HG02870 (cell line): ENCODE data around the gene SLC19A1.
"Not testable (repeated sequence)": the region's sequence is repeated elsewhere in the genome, so short reads cannot be mapped to it uniquely, and the experiment has no call there.

Source experiments
- ATAC-seq: cut with Tn5 transposase; IDR thresholded peaks from one replicate; pipeline ENCODE4 v1.9.1; 2021; ENCODE audit warnings: mild to moderate bottlenecking, moderate library complexity; ENCODE audit not compliant: unreplicated experiment

Gene SLC19A1

DNA sequence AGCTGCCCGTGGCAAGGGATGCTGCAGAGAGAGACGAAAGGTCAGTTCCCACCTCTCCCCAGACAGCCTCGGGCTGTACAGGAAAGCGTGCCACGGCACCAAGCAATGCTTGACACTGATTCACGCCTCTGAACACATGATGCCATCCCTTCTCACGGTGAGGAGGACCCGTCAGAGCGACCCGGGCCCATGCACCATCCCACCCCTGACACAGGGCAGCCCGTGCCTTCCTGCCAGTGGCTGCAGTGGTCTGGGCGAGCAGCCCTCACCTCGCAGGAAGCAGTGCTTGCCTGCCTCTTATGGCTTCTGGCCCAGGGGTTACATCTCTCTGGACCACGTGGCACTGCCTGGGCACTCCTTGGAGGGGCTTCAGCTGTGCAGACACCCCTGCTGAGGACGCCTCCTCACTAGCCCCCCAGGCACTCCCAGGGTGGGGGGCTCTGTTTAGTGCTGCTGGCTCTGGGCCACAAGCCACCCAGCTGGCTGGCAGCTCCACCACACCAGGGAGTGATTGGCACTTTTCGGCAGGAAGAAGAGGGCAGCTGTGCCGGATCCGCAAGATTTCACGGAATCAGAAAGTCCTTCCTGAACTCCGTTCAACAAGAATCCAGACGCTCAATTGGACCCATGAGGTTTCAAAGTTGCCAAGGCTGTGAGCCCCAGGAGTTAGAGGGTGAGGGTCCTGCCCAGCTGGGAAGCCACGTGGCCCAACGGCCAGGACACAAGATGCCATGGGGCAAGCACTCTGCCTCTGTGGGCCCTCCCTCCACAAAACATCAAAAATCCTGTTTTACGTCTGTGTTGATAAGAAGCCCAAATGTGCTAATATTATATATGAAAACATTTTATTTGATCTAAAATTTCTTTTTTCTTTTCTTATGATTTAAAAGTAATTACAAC is 34.8 kb upstream of the SLC19A1 start:
- no peak for ATAC-seq

DNA sequence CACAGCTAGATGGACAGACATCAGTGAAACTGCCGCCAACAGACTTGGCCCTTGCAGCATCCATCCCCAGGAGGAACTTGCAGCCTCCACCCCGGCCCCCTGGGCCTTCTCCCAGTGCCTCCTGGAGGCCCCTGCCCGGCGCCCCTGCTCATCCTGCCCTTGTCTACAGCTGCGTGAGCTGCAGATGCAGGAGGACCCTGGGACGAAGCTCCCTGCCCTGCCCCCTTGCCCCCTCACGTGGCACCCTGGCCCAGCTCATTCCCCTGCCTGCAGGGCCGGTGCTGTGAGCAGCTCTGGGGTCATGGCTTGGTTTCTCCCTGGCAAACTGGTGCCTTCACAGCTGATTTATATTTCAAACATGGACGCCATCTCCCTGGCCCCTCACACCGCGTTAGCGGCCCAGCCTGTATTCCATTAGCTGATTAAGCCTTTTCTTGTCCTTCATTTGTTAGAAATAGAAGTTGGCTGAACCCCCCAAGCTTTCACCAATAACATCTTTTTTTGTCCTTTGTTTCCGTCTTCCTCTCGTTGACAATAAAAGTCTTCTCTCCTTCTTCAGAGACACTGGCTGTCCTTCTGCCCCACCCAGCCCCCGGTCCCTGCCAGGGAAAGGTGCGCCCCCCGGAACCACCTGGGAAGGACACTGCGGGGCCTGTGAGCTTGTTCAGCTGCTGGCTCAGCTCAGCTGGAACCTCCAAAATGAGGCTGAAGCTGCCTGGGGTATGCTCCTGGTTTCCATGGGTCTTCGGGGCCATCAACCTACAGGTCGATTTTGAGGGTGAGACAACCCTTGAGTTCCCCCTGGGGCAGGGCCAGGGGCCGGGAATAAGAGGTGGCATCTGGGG is 34.0 kb upstream of the SLC19A1 start:
- no peak for ATAC-seq

DNA sequence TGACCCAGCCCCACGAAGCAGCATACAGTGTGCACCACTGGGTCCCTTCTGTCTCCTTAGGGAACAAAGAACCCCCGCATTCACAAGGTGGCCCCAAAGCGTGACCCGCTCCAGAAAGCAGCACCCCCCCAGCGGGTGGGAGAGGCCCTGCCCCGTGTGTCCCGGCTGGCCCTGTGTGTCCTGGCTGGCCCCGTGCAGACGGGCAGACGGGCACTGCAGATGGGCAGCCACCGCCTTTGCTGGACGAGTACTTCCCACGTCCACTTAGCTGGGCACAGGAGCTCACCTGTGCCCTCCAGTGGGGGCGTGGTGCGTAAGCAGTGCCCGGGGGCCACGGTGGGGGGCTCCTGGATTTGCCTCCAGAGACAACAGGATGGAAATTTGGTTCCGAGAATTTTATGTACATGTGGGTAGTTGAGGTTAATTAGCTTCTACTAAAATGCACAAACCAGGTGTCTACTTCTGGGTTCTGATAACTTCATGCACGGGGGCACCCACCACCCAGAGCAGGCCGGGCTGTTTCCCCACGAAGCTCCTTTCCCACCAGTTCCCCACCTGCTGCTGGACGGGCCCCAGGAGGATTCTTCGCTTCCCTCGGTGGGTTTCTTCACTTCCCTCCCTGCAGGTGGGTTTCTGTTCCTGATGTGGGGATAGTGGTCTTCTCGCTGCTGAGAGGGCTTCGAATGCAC is 33.2 kb upstream of the SLC19A1 start:
- ATAC-seq = no peak

DNA sequence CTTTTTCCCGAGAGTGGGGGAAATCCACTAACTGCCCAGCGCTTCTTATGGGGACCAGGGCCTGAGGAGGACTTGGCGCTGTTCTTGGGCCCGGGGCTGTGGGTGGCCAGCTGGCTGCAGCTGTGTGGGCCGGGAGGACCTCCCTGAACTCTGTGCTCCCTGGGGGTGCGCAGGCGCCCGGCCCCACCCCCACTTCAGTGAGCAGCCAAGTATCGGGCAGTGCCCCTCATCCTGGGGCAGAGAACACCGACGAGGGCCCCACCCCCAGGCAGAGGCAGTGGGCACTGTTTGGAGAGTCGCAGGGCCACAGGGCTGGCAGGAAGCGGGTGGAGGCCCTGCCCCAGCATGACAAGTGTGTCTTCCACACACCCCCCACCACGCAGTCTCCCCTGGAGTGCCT is 32.5 kb upstream of the SLC19A1 start:
- ATAC-seq = no peak

DNA sequence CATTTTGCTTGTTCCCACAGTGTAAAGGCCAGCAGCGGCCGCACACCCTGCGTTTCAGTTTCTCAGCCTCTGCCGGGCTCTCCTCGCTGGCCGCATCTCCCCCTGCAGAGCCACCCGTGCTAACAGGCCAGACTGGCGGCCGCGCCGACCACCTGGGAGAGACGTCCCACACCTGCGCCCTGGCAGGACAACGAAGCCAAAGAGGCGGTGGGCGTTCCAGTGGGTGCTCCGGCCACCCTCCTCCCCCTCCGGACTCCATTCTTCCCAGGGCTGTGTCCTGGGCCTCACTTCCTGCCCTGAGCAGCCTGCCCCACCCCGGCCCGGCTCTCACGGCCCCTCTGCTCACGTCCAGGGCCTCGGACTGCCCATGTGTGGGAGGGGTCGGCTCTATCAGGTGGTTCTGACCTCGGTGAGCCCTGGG is 31.9 kb upstream of the SLC19A1 start:
- no peak for ATAC-seq

DNA sequence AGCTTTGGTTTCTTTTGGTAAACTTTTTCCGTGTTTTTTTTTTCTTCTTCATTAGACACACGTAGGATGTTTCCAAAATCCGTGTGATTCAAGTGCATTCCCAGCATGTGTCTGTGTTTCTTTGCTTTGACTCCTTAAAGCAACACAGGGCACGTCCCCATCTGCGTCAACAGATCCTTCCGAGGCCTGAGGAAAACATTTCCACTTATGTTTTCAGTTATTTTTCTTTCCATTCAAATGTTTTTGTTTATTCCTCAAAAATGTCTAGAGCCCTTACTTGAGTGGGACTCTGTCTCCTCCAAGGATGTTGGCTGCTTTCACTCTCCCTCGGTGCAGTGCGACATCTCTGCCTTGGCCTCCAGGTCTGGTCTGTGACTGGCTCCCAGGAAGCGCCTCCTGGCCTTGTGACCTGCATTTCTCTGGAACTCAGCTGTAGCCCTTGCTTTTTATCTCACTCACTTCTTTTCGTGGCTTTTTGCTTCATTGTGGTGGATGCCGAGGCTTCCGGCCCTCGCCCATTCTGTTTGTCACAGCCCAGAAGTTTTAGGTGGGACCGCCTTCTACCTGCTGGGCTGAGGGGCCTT is 31.3 kb upstream of the SLC19A1 start:
- ATAC-seq = no peak

DNA sequence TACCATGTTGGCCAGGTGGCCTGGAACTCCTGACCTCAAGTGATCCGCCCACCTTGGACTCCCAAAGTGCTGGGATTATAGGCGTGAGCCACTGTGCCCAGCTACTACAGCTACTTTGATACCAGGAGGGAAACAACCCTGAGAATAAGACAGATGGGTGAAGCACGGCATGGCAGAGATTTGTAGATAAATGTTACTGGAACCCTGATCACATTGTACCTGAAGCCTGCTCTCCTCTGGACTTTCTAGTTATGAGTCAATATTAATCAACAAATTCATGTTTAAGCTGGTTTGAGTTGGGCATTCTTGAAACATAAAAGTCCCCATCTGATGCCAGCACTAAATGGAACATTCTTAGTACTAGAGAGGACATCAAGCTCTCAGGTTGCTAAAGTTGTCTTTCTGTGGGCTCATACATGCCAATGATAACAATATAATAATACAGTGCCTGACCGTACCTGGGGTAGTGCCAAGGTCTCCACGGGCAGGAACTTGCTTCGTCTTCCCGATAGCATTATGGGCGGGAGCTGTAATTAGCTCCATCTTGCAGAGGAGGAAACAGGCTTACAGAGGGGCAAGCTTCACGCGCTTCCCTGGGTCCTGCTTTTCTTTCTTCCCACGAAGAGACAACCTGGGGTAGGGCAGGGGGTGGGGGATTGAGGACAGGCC is 30.7 kb upstream of the SLC19A1 start:
- no peak for ATAC-seq

DNA sequence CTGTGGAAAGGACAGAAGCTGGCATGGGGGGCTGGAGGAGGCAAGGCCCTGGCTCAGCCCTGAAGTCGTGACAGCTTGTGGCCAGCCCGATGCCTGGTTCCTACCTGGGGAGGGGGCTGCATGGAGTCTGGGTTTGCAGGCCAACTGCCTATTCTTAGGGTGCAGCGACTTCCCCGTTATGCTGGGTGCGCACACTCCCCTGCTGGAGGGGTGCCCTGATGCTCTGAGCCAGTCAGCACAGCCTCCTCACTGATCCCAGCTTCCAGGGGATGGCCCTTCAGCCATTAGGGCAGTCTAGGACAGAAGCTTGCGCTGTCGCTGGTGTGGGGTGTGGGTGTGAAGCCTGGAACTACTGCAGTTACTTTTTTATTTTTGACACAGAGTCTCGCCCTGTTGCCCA is 30.0 kb upstream of the SLC19A1 start:
- ATAC-seq = no peak

DNA sequence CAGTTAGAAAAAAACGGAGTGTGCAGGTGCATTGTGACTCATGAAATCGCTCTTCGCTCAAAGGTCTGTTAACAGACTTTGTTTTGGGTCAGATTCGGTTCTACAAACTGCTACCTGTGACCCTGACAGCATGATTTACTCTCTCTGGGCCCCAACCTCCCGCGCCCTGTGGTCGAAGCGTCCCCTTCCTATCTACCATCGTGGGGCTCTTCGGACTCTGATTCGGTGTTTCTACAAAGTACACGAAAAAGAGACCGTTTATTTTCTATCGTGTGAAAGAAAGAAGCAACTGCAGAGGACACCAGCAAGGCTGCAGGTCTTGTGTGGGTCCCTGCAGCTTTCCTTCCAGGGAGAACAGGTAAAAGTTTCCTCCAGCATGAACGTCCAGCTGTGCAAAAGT is 29.4 kb upstream of the SLC19A1 start:
- no peak for ATAC-seq

DNA sequence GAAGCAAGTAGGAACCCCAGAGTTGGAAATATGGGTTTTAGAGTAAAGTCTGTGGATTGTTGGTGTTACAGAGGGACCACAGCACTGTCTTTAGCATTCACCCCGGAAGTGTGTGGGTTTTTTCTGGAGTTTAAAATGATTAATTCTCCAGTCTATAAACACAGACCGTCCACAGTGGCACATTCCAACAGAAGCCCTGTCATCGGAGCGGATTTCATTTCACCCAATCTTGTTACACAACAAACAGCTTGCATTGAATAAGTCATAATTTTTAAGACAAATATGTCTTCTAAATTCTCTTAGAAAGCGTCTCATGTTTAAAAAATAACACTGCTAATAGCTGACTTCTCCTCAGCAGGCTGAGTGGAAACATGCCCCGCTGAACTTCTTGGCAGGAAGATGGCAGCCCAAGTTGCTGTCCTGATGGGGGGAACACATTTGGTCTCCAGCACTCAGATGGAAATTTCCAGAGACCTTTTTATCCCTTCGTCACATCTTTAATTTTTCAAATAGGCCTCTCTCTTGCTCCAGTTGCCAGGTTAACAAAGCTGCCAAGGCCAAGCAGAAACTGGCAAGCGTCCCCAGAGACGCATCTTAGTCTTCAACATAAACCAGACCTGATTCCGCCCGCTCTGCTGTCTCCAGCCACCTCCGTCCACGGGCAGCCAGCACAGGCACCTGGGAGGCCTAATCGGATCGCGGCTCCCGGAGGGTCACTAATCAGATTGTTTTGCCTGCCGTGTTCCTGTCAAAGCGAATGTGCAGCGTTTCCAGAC is 28.8 kb upstream of the SLC19A1 start:
- ATAC-seq = no peak

DNA sequence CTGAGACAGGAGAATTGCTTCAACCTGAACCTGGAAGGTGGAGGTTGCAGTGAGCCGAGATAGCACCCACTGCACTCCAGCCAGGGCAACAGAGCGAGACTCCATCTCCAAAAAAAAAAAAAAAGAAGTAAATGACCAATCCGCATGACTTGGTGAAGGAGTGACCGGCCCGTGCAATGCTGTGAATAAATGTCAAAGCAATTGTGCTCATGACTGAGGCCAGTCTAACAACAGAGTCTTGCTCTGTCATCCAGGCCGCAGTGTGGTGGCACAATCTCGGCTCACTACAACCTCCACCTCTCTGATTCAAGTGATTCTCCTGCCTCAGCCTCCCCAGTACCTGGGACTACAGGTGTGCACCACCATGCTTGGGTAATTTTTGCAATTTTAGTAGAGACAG is 27.8 kb upstream of the SLC19A1 start:
- ATAC-seq = no peak

DNA sequence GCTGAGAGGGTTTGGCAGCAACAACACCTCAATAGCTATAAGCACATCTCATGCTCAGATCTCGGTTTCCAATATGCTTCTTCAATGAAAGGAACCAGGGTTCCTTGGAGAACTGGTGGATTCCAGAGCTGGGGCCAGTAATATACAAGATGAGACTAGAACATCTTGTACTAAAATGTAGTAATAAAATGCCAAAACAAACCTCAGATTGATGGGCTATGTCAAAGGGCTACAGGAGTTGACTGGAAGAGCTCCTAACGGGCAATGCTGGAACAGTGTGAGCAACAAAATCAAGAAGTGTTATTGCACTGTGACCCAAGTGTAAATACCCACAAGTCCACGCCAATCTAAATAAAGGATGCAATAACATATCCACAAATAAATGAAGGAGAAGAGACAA is 26.1 kb upstream of the SLC19A1 start:
- no peak for ATAC-seq

DNA sequence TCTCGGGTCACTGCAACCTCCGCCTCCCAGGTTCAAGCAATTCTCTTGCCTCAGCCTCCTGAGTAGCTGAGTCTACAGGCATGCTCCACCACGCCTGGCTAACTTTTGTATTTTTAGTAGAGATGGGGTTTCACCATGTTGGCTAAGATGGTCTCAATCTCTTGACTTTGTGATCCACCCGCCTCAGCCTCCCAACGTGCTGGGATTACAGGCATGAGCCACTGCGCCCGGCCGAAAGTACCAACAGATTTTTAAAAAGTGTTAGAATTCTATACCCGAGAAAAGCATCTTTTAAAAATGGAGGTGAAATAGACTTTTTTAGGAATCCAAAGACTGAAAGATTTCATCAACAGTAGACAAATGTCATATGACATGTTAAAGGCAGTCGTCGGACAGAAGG is 21.9 kb upstream of the SLC19A1 start:
- ATAC-seq = not testable (repeated sequence)

DNA sequence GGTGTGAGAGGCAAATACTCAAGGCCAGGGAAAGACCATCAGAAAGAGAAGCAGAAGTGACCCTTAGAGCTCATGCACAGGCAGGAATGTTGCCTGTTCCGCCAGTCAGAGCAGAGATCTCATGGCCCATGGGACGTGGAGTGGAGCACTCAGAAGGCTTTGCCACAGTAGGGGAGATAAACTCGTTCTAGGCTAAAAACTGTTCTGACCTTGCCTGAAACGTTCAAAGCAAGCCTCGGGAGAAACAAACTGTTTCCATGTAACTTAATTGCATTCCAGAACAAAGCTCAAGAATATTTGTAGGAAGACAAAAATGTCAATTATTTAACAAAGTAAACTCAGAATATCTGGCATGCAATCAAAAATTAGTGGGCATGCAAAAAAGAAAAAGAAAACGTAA is 20.7 kb upstream of the SLC19A1 start:
- no peak for ATAC-seq

DNA sequence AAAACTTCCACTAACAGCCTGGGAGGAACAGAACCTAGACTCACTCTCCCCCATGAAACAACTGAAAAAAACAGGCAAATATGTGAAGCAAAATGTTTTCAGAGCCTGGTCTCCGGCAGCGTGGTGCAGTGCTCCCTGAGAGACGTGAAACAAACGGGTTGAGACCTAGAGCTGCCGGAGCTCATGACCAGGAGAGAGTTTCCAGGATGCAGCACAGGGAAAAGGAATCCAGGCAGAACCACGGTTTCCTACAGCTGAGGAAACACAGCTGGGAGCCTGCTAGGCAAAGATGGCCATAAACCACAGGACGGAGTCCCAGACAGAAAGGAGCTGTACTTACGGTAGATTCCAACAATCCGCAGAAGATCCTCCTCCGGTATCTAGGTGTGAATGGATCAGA is 20.2 kb upstream of the SLC19A1 start:
- ATAC-seq = no peak

DNA sequence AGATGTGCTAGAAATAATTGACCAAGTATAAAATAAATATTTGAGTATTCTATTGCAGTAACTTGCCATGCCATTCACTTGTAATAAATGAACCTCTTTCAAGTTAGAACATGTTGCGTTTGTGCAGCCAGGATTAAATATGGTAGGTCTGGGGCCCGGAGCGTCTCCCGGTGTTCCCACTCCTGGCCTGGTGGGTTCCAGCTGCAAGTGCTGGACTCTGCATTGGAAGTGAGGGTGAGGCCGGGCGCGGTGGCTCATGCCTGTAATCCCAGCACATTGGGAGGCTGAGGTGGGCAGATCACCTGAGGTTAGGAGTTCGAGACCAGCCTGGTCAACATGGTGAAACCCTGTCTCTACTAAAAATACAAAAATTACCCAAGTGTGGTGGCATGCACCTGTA is 19.0 kb upstream of the SLC19A1 start:
- ATAC-seq = not testable (repeated sequence)

DNA sequence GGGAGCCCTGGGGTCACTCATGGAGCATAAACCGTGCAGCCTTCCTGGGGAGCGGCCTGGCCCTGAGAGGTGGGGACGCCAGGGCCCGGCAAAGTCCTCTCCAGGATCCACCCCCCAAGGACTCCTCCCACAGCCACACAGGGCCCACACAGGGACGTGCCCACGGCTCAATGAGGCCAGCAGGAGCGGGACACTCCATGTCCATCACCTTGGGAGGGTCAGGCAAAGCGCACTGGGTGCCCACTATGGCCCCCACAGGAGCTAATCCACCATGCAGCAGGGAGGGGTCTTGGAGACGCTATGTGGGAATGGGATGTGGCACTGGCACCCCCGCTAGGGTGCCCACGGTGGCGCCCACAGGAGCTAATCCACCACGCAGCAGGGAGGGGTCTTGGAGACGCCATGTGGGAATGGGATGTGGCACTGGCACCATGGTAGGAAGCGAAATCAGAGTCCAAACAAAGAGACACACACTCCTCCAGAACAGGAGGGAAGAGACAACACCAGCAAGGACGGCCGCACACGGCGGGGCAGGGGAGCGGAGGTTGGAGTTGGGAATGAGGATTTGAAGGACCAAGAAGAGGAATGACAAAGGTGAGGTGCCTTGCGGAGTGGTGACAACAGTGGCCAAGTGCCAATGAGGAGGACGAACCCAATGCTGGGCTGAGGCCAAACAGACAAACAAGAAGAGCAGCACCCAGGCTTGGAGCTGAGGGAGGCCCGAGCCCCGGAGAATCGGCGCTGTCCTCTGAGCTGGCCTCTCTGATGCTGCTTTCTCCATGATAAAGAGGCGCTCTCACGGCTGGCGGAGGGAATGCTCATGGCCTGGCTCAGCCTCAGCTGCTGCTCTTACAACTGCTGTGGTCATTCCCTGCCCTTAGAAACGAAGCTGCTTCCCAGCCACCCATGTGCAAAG is 18.1 kb upstream of the SLC19A1 start:
- no peak for ATAC-seq

DNA sequence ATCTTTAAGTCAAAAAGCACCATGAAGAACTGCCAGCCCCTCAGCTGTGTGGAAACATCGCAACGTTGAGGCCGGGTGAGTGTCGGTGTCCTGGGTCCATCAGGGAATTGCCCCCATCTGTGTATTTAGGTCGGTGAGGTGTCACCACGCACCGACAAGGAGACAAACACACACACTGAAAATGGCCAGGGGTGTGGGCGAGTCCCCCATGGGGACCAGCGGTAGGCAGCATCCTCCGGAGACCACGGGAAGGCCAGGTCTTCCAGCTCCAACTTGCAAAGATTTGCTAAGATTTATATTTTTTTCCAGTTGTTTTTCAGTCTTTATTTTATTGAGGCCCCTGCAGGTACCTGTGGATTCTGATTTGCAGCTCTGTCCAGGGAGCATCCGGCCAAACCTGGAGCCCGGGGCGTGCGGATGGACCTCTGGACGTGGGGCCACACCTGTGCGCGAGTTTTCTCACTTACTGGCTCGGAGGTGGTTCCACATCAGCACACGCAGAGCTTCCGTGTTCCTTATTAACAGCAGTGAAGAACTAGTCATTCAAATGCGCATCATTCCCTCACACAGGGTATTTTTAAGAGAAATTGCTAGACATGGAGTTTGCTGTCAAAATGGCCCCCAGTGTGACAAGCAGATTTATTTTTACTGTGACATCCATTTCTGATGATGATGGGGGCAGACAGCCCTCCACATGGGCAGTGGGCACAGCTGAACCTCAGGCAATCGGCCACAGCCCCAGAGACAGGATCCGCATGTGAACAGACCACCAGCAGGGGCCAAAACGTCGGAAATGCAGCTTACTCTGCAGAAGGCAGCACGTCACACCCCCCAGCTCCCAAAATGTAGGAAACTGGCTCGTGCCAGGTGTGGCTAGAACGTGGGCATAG is 17.2 kb upstream of the SLC19A1 start:
- no peak for ATAC-seq
